Raji (cell line): ENCODE results near the gene OR6B1.

Experiments
- POLR2A ChIP-seq: IDR thresholded peaks from 2 replicates; pipeline ENCODE4 v1.6.1; 2011; ENCODE audit warnings: low read depth, low read length, control low read depth; ENCODE audit not compliant: insufficient read depth

The OR6B1 gene

DNA sequence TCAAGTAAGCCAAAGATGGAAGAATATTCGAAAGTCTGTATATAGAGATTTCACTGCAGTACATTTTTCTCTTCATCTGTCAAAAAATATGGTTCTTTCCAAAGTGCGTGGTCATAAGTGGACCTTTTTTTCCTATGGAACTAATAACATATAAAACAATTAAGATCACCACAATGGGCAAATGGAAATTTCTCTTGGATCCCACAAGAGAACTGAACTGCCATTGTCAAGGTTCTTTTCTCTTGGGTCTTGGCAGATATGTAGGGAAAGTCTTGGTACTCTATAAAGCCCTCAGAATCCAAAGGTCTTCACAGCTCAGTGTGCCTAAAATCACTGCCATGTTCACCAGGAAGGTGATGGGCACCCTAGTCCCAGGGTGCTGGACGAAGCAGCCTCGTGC is at the start of gene OR6B1:
OR6B1 (plus strand) TSS at position 301 of the 400 bp plus-strand sequence. CDS start 3,677 bp downstream, outside the sequence.
- TF ChIP-seq POLR2A, result no peak

DNA sequence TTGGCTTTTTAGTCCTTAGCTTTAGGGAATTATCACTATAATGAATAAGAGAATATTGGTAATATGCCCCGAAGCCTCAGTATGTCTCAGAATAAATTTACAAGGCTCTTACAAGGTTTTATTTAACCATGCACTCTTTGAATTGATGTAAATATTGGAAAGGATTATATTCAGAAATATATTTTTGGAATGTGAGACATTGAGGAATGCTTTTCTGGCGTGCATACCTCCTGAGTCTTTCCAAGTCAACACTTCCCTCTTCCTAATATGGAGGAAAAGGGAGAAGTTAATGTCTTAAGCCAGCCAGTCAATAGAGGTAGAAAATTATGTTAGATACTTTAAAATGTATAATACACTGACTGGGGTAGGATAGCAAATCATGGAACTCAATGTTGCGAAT is 46.7 kb upstream of the OR6B1 start:
- no peak for TF ChIP-seq POLR2A

DNA sequence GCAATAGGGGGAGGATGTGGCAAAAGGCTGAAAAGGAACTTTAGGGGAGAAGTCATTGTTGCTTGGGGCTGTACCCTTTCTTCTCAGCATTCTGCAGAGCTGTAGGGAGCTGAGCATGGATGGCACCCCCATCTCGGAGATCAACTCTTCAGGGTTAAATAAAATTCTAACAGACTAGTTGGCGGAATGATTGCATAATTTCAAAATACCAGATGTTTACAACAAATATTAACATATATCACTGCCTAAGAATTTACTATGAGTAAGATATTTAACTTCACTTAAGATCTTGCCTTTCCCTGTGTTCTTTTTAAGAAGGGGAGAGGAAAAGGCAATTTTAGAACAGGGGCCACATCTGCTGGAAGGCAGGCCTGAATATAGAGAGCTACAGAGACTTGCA is 46.0 kb upstream of the OR6B1 start:
- TF ChIP-seq POLR2A, result no peak

DNA sequence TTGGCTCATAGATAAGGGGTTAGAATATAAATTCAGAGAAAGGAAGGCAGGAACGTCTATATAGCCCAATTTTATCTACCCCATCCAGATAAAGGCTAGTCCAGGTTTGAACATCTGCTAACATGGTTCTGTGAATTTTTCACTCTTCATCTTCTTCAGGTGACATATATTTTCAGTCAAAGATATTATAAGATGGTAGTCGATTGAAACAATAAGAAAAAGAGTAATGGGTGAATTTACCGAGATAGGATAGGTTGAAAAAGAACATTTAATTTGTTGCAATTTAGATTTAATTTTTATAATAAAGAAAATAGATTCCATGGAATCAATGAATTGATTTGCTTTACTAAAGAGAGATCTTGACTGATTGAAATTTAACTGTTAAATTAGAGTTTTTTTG is 45.6 kb upstream of the OR6B1 start, which contains the start of gene OR2F1:
OR2F1 (plus strand) TSS at position 301 of the 400 bp plus-strand sequence. CDS start 5,127 bp downstream, outside the sequence.
- no peak for TF ChIP-seq POLR2A

DNA sequence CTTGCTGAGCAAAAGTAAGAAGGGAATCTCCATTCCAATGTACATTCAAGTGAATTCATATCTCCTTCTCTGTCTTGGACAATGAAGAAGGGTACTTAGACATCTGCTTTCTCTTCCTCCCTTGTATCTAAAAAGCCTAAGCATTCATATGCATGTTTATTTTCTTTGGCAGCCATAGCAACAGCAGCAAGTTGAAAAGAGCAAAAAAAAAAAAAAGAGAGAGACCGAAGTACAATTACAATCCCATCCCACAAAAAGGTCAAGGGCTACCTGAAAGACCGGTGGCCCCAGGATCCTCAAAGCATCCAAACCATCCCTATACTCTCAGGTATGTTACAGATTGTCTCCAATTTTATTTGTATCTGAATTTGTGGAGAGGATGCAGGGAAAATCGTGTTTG is 41.3 kb upstream of the OR6B1 start:
- TF ChIP-seq POLR2A, result no peak

DNA sequence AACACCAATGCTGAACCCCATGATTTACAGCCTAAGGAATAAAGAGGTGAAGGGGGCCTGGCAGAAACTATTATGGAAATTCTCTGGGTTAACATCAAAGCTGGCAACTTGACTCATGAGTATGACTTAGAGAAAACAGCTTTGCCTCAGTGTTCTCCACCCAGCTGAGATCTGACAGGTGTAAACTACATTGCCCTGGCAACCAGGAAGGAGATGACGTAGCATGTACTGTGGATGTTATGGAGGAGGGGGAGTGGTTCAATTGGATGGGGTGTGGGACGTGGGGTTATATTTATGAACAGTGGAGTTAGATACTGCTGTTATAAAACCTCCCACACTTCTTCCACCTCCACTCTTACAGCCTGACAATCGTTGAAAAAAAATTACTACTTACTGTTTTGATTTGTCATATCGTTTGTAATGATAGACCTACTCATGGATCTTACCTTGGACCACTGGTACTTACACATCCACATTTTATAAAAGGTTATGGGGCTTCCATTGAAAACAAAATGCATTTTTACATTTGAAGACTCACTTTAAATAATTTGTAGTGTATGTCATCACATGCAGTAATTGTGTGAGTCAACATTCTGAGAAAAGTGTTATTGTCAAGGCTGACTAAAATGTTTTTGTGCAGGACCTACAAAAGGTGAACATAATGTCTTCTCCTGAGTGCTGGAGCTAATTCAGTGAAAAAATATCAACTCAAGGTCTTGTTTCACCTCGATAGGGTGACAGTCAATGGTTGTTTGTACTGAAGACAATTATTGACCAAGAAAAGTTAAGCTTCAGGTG is 39.1 kb upstream of the OR6B1 start:
- TF ChIP-seq POLR2A, result no peak

DNA sequence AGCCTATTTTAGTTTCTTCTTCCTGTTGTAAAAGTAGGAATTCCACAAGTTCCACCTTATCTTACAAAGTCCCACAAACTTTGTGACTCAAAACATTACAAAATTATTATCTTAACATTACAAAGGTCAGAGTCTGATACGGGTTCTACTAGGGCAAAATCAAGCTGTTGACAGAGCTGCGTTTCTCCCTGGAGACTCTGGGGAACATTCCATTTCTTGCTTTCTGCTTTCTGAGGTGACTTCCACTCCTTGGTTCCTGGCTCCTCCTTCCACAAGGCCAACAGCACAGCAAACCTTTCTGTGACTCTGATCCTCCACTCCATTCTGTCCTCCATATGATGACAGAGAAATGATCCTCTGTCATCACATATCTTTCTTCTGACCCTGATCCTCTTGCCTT is 34.8 kb upstream of the OR6B1 start:
- TF ChIP-seq POLR2A, result no peak

DNA sequence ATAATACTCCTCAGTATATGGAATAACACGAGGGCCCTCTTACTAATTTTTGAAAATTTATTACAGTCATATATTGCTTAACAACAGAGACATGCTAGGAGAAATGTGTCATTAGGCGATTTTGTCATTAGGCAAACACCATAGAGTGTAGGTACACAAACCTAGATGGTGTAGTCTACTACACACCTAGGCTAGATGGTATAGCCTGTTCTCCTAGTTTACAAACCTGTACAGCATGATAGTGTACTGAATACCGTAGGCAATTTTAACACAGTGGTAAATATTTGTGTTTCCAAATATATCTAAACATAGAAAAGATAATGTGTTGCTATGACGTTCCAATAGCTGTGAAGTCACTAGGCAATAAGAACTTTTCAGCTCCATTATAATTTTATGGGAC is 32.7 kb upstream of the OR6B1 start:
- no peak for TF ChIP-seq POLR2A

DNA sequence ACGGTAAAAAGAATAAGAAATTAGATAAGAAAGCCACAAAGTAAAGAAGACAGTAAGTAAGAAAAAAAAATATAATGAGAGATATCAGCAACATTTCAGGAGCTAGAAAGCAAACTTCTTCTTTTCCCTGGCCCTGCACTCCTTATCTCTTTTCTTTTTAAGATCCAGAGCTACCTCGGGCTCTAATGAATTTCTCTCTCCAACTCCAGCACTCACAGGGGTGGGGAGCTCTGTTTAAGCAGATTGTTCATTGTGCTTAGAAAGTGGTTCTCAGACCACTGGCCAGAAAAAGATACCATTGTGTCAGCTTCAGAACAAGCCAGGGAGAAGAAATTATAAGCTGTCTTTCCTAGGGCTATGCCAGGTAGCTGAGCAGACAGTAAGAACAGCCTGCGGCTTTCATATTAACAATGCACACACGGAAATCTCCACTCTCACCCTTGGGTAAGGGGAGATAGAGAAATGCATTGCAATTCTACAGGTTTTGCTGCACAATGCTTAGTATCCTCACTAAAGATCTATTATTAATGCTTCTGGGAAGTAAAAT is 26.2 kb upstream of the OR6B1 start:
- no peak for TF ChIP-seq POLR2A

DNA sequence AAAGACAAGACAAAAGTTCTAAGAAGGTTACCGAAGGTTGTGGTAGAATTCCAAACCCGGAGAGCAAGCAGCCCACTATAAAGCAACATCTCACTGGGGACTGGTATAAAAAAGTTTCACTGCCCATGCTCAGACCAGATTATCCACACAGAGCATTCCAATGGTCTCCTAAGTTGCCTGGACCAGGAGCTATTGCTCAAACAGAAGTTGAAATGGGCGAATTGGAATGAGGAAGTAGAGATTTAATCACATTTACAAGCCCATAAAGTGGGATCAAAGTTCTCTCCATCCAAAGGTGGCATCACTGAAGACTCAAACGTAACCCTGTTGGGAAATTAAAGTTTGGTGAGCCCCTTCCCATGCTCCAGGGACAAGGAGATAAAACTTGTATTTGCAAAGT is 25.7 kb upstream of the OR6B1 start:
- no peak for TF ChIP-seq POLR2A

DNA sequence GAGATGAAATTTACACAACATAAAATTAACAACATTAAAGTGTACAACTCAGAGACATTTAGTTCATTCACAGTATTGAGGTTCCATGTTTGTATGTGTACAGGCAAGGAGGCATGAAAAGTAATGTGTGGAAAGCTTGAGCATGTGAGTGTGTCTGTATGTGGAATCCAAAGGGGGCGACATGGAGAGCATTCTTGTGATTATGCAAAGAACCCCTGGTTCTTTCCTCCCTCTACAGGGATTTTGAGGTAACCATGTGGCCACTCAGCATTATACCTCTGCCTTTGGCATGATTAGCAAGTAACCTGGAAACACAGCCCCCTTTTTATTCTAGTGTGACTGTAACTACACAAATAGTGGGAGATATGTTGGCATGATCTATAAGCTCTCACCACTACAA is 24.5 kb upstream of the OR6B1 start:
- no peak for TF ChIP-seq POLR2A

DNA sequence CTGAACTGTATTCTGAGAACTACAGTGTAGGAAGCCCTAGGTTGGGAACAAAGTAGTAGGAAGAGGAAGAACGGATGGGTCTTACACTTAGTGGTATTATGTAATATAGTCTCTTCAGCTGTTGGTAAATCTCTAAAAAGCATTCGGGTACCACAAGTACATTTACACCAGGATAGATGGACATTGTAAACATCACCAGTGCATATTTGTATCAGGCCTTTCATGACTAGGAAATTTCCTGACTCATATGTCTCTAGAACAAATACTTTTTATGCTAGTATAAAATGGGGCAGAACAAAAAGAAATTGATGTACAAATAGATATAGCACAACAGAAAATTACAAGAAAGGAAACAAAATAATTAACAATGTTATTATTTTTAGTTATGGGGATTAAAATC is 21.5 kb upstream of the OR6B1 start:
- no peak for TF ChIP-seq POLR2A

DNA sequence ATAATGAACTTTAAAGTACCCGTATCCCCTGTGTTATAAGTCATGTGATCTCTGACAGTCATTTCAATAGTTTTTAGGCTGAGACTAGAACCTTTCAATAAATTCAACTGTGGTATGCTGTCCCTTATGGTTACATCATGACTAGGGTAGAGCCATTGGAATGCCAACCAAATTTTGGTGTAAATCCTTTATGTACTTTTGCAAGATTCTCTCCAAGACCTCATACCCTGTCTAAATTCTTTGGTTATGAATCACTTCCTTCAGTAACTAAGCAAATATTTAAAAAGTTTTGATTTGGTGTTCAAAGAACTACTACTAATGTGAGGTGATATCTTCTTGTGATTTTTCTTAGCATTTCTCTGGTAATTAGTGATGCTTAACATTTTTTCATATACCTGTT is 20.8 kb upstream of the OR6B1 start:
- no peak for TF ChIP-seq POLR2A

DNA sequence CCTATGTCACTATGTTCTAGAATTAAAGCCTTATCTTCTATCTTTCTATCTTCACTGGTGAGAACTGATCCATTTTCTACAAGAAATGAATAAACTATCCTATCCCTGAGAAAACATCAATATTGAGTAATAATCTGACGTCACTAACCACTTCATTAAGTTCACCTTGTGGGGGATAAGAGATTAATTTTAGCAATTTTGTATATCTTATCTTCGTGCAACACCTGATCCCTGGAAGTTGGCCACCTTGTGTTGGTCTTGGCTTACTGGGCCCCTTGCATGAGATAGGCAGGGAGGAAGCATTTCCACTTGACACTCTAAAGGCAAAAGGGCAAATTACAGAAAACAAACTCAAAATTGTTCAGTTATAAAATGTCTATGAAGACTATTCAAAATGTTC is 20.1 kb upstream of the OR6B1 start:
- no peak for TF ChIP-seq POLR2A

DNA sequence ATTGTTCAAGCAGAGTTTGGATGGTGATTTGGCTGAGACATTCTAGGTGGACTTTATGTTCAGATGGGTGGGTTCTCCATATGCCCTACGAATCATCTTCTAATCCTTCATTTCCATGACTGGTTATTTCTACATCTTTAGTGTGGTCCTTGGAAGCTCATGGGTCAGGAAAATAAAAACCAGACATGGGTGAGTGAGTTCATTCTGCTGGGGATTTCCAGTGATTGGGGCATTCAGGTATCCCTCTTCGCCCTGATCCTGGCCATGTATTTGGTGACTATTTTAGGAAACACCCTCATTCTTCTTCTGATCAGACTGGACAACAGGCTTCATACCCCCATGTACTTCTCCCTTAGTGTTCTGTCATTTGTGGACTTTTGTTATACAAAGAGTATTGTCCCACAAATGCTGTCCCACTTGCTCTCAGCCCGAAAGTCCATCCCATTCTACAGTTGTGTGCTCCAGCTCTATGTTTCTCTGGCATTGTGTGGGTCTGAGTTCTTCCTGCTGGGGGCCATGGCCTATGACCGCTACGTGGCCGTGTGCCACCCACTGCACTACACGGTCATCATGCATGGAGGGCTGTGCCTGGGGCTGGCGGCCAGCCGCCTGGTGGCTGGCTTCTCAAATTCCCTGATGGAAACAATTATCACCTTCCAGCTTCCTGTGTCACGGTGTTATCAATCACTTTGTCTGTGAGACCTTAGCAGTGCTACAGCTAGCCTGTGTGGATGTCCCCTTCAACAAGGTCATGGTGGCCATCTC is 19.2 kb upstream of the OR6B1 start:
- no peak for TF ChIP-seq POLR2A

DNA sequence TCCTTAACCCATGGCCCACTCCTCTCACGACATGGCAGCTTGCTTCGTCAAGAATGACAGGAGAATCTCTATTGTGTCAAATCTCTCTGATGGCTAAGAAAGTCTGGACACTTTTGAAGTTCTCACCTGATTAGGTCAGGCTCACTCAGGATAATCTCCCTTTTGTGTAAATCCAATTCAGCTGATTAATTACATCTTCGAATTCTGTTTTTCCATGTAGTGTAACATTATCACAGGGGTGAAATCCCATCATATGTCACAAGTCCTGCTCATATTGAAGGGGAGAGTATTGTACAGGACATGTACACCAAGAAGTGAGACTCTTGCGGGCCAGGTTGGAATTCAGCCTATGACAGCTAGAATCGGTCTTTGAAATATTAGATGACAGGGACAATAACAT is 16.2 kb upstream of the OR6B1 start:
- TF ChIP-seq POLR2A, result no peak
